Stromal cell of bone marrow (primary cell): ENCODE measurements around the gene CDADC1.
"Not testable (repeated sequence)": the region's sequence is repeated elsewhere in the genome, so short reads cannot be mapped to it uniquely, and the experiment has no call there.

Source experiments
- DNase-seq: peaks from one replicate; pipeline ENCODE4 v3.0.0-alpha.2; 2012; ENCODE audit warnings: low read depth

CDADC1 gene

GRCh38 chr13:49238621-49239020, 9.1 kb upstream of the CDADC1 start:
- no peak for DNase-seq

GRCh38 chr13:49240017-49240416, 7.7 kb upstream of the CDADC1 start:
- DNase-seq, result peak; percentile 25

- DNase-seq, result no peak
Measured at GRCh38 chr13:49241296-49241695, 6.4 kb upstream of the CDADC1 start.

GRCh38 chr13:49245101-49245500, 2.6 kb upstream of the CDADC1 start:
- no peak for DNase-seq

- no peak for DNase-seq
Measured at GRCh38 chr13:49246850-49247642, 679 bp upstream of the CDADC1 start.

- no peak for DNase-seq
Measured at GRCh38 chr13:49248622-49249002, 887 bp downstream of the CDADC1 start.

- DNase-seq, result no peak
Measured at GRCh38 chr13:49251326-49251725, 3.6 kb downstream of the CDADC1 start.

- no peak for DNase-seq
Measured at GRCh38 chr13:49253310-49253709, 5.6 kb downstream of the CDADC1 start.

- no peak for DNase-seq
Measured at GRCh38 chr13:49254007-49254406, 6.3 kb downstream of the CDADC1 start.

- DNase-seq, result peak; percentile 86
Measured at GRCh38 chr13:49256841-49257240, 9.1 kb downstream of the CDADC1 start.

- DNase-seq, result no peak
Measured at GRCh38 chr13:49258089-49258796, 10.5 kb downstream of the CDADC1 start.

GRCh38 chr13:49259586-49259985, 11.9 kb downstream of the CDADC1 start:
- DNase-seq, result no peak

GRCh38 chr13:49262634-49263033, 14.9 kb downstream of the CDADC1 start:
- DNase-seq, result no peak

GRCh38 chr13:49265822-49266221, 18.1 kb downstream of the CDADC1 start:
- peak; percentile 20 for DNase-seq

GRCh38 chr13:49271264-49271663, 23.5 kb downstream of the CDADC1 start:
- no peak for DNase-seq

- no peak for DNase-seq
Measured at GRCh38 chr13:49272296-49272695, 24.6 kb downstream of the CDADC1 start.

GRCh38 chr13:49278211-49278610, 30.5 kb downstream of the CDADC1 start:
- DNase-seq, result no peak

GRCh38 chr13:49279112-49279511, 31.4 kb downstream of the CDADC1 start:
- no peak for DNase-seq

- no peak for DNase-seq
Measured at GRCh38 chr13:49279885-49280284, 32.2 kb downstream of the CDADC1 start.

- DNase-seq, result no peak
Measured at GRCh38 chr13:49287995-49288394, 40.3 kb downstream of the CDADC1 start.

- no peak for DNase-seq
Measured at GRCh38 chr13:49288458-49288857, 40.7 kb downstream of the CDADC1 start.

GRCh38 chr13:49292742-49293486, 45.2 kb downstream of the CDADC1 start:
- peak; percentile 64 for DNase-seq

GRCh38 chr13:49294723-49295122, 47.0 kb downstream of the CDADC1 start:
- not testable (repeated sequence) for DNase-seq
